ENCODE measurements around the gene IFT80. TPM values are rescaled to one million over a fixed set of nuclear protein-coding genes. Genes with fewer than 3 reads are reported as not detected.

The IFT80 gene
- total RNA-seq, 2 donors from 2014 or later = 16.1 to 43.3 TPM

DNA sequence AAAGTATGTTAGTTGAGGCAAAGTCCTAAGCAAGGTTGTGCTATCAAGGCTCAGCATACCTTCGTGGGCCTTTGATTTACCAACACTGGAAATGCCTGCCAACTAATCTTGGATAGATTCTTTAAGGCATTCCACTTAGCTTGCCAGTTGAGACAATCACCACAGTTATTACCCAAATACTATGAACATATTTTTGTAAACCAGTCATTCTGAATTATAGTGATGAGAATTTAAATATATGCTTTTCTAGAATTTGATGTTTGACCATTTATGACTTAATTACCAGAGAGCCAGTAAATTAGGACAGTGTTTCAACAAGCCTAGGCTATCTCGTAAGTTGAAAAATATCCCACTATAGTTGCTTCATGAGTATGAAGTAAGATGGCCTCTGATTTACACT is 35.0 kb upstream of the IFT80 start:
- DNase-seq (ENCODE audit: low spot score) = no peak
- H3K4me3 ChIP-seq = no peak overlapping the region
- intact Hi-C loops (cut with DNase I) = no loop called here
- 57% methylated on average over 2 of the region's 2 CpGs for WGBS
- H3K36me3 ChIP-seq = no peaks in the 10 kb centered on the region
- no peaks in the 10 kb centered on the region for H3K4me1 ChIP-seq (replicated peaks)
- H3K27ac ChIP-seq = no peak overlapping the region
- H3K27me3 ChIP-seq (replicated peaks; ENCODE audit: insufficient read depth) = no peaks in the 10 kb centered on the region
- no peak for TF ChIP-seq POLR2A (IDR thresholded peaks at IDR 0.05)
- no peak for TF ChIP-seq POLR2AphosphoS5 (IDR thresholded peaks at IDR 0.05)
- TF ChIP-seq, protein P1, sequence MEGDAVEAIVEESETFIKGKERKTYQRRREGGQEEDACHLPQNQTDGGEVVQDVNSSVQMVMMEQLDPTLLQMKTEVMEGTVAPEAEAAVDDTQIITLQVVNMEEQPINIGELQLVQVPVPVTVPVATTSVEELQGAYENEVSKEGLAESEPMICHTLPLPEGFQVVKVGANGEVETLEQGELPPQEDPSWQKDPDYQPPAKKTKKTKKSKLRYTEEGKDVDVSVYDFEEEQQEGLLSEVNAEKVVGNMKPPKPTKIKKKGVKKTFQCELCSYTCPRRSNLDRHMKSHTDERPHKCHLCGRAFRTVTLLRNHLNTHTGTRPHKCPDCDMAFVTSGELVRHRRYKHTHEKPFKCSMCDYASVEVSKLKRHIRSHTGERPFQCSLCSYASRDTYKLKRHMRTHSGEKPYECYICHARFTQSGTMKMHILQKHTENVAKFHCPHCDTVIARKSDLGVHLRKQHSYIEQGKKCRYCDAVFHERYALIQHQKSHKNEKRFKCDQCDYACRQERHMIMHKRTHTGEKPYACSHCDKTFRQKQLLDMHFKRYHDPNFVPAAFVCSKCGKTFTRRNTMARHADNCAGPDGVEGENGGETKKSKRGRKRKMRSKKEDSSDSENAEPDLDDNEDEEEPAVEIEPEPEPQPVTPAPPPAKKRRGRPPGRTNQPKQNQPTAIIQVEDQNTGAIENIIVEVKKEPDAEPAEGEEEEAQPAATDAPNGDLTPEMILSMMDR (IDR thresholded peaks at IDR 0.05) = no peak
- no peaks in the 10 kb centered on the region for H3K9me3 ChIP-seq

DNA sequence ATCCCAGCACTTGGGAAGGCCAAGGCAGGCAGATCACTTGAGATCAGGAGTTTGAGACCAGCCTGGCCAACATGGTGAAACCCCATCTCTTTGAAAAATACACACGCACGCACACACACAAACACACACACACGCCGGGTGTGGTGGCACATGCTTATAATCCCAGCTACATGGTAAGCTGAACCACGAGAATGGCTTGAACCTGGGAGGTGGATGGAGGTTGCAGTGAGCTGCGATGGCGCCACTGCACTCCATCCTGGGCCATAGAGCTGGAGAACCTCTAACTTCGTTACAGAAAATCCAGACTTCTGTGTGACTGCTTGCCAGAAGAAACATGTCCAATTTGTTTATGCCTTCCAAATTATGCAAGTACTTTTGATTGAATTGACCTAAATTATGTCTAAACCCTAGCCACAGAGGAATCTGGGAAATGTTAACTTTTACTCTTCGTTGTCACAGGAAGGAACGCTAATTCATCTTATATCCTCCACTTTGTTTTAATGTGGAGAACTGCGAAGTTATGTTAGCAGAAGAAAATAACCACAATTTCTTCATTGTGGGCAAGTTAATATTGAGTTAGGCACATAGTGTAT is 28.9 kb upstream of the IFT80 start:
- Histone ChIP-seq H3K27me3 (replicated peaks; ENCODE audit: insufficient read depth) (no peaks in the 10 kb centered on the region), H3K27ac (no peak overlapping the region), H3K4me1 (replicated peaks) (no peaks in the 10 kb centered on the region), H3K9me3 (no peaks in the 10 kb centered on the region), H3K4me3 (no peak overlapping the region), H3K36me3 (no peaks in the 10 kb centered on the region)
- intact Hi-C loops (cut with DNase I) = no loop called here
- 95% methylated on average over 11 of the region's 11 CpGs for WGBS
- TF ChIP-seq, protein P1 (IDR thresholded peaks at IDR 0.05) = no peak
- TF ChIP-seq POLR2AphosphoS5 (IDR thresholded peaks at IDR 0.05) = no peak
- no peak for TF ChIP-seq POLR2A (IDR thresholded peaks at IDR 0.05)
- no peak for DNase-seq (ENCODE audit: low spot score)

DNA sequence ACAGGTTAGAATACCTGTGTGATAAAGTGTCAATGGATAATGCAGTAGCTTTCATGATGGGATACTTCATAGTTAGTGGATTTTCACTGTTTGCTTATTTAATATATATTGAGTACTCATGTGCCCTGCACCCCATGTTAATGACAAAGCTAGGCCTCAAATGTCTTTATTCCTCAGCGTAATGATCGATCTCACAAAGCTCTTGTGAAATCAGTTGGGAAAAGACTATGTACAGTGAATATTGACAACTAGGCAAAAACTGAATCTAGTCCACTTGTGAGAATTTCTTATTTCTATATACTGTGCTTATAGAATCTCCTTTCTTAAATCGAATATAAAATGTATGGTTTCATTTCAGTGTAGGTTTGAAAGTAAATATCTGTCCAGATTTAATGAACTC is 18.3 kb upstream of the IFT80 start:
- H3K4me1 ChIP-seq (replicated peaks) = no peaks in the 10 kb centered on the region
- no peaks in the 10 kb centered on the region for H3K36me3 ChIP-seq
- intact Hi-C loops (cut with DNase I) = no loop called here
- H3K27ac ChIP-seq = no peak overlapping the region
- DNase-seq (ENCODE audit: low spot score) = no peak
- H3K27me3 ChIP-seq (replicated peaks; ENCODE audit: insufficient read depth) = no peaks in the 10 kb centered on the region
- no peak overlapping the region for H3K4me3 ChIP-seq
- no peaks in the 10 kb centered on the region for H3K9me3 ChIP-seq
- TF ChIP-seq, protein P1 (IDR thresholded peaks at IDR 0.05) = no peak
- TF ChIP-seq POLR2A (IDR thresholded peaks at IDR 0.05) (no peak), POLR2AphosphoS5 (IDR thresholded peaks at IDR 0.05) (no peak)
- 77% methylated on average over 3 of the region's 3 CpGs for WGBS

DNA sequence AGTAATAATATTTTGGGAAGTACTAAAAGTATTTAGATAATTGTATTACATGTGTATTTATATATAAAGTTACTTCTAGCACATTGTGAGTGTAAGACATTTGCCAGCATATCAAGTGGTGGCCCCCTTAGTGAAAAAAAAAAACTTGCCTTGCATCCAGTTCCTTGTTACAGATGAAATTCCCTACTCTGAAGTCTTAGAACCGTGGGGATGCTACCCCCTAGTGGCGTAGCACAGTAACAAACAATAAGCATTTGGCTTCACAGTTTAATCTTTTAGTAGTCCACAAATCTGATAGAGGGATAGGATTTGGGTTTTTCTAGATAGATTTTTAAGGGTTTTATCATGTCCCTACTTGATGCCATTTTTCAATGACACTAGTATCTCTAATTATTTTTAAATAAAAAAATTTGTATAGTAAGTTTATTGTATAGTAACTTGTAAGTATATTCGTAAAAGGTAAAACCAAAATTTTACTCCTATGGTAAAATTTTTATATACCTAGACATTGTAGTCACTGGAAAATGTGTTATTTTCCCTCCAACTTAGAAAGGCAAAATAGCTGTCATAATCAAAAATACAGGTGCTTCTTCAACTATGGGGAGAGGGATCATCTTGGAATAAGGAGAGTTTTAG is 14.7 kb upstream of the IFT80 start:
- Histone ChIP-seq H3K36me3 (no peaks in the 10 kb centered on the region), H3K27ac (no peak overlapping the region), H3K27me3 (replicated peaks; ENCODE audit: insufficient read depth) (no peaks in the 10 kb centered on the region), H3K4me1 (replicated peaks) (no peaks in the 10 kb centered on the region), H3K4me3 (no peak overlapping the region), H3K9me3 (no peaks in the 10 kb centered on the region)
- WGBS = 40% methylated on average over 3 of the region's 3 CpGs
- DNase-seq (ENCODE audit: low spot score) = peak; percentile 17
- intact Hi-C loops (cut with DNase I) = loop anchor here (5.0 kb wide), 2 partner anchors 246 to 381 kb away; no protein-coding TSS in a partner anchor
- TF ChIP-seq POLR2AphosphoS5 (IDR thresholded peaks at IDR 0.05) (peak; percentile 24), POLR2A (IDR thresholded peaks at IDR 0.05) (no peak)
- TF ChIP-seq, protein P1 (IDR thresholded peaks at IDR 0.05) = peak; percentile 42 to 74 (median 67)

DNA sequence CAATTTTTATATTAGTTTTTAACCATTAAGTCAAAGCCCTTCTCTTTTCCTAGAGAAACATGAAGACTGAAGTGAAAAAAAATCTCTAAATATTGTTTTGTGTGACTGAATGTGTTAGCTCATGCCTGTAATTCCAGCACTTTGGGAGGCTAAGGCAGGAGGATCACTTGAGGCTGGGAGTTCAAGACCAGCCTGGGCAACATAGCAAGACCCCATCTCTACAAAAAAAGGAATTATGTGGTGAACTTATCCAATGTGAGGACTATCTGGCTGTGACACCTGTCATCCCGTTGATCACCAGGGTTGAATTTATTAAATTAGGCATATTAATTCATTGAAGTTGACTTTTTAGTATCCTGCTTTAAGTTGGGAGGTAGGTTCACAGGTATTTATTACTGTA is 13.5 kb upstream of the IFT80 start:
- no peak for DNase-seq (ENCODE audit: low spot score)
- Histone ChIP-seq H3K36me3 (no peaks in the 10 kb centered on the region), H3K4me3 (no peak overlapping the region), H3K4me1 (replicated peaks) (no peaks in the 10 kb centered on the region), H3K9me3 (no peaks in the 10 kb centered on the region), H3K27ac (no peak overlapping the region), H3K27me3 (replicated peaks; ENCODE audit: insufficient read depth) (no peaks in the 10 kb centered on the region)
- TF ChIP-seq POLR2A (IDR thresholded peaks at IDR 0.05) = no peak
- TF ChIP-seq, protein P1 (IDR thresholded peaks at IDR 0.05) = no peak
- intact Hi-C loops (cut with DNase I) = loop anchor here (5.0 kb wide), 2 partner anchors 245 to 380 kb away; no protein-coding TSS in a partner anchor
- 100% methylated on average over 1 of the region's 1 CpG for WGBS
